Measurements from ENCODE around the gene ACOX3.

DNA sequence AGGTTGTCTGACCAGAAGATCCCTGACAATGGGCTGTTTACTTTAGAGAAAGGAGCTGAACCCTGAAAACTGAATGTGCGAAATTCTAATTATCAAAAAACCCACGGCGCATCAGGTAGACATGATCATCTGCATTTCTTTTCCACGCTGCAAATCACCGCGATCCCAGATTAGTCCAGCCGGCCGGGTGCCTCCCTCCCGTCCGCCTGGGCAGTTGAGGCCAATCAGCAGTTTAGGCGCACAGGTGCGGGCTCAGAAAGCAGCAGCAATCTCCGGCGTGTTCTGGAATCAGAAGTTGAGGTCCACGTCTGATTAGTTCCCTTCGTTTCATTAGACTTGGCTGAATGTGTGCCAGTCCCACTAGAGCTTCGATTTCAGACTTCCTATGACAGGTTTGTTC is 73.9 kb downstream of the ACOX3 start:
- TF ChIP-seq, protein P1, sequence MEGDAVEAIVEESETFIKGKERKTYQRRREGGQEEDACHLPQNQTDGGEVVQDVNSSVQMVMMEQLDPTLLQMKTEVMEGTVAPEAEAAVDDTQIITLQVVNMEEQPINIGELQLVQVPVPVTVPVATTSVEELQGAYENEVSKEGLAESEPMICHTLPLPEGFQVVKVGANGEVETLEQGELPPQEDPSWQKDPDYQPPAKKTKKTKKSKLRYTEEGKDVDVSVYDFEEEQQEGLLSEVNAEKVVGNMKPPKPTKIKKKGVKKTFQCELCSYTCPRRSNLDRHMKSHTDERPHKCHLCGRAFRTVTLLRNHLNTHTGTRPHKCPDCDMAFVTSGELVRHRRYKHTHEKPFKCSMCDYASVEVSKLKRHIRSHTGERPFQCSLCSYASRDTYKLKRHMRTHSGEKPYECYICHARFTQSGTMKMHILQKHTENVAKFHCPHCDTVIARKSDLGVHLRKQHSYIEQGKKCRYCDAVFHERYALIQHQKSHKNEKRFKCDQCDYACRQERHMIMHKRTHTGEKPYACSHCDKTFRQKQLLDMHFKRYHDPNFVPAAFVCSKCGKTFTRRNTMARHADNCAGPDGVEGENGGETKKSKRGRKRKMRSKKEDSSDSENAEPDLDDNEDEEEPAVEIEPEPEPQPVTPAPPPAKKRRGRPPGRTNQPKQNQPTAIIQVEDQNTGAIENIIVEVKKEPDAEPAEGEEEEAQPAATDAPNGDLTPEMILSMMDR (IDR thresholded peaks at IDR 0.05): no peak
- TF ChIP-seq POLR2A (IDR thresholded peaks at IDR 0.05): no peak
